Mesodermal cell (in vitro differentiated cells): ENCODE data around the gene TOM1. TPM values are rescaled to one million over a fixed set of nuclear protein-coding genes. Genes with fewer than 3 reads are reported as not detected.

Experiments used
- H3K27ac ChIP-seq: 2 replicates; pipeline ENCODE4 v1.7.0; 2013; ENCODE audit warnings: mild to moderate bottlenecking, low read depth, low read length, moderate library complexity; ENCODE audit not compliant: severe bottlenecking
- H3K36me3 ChIP-seq: 2 replicates; pipeline ENCODE4 v1.7.1; 2013; ENCODE audit warnings: mild to moderate bottlenecking, low read length, moderate library complexity; ENCODE audit not compliant: control insufficient read depth, insufficient read depth
- H3K4me1 ChIP-seq: one replicate; pipeline ENCODE4 v1.7.1; 2013; ENCODE audit warnings: mild to moderate bottlenecking, low read length; ENCODE audit not compliant: insufficient read depth, control insufficient read depth, poor library complexity, severe bottlenecking
- H3K4me3 ChIP-seq: 2 replicates; pipeline ENCODE4 v1.7.0; 2013; ENCODE audit warnings: low read length, control low read depth, mild to moderate bottlenecking; ENCODE audit not compliant: insufficient read depth, poor library complexity, severe bottlenecking; ENCODE audit errors: extremely low read depth
- H3K9me3 ChIP-seq: 2 replicates; pipeline ENCODE4 v1.7.1; 2013; ENCODE audit warnings: mild to moderate bottlenecking, low read length, moderate library complexity; ENCODE audit not compliant: control insufficient read depth
- WGBS, 2 experiments: methylation state at CpG; one replicate each; pipeline ENCODE4 v1.1.5; 2013; ENCODE audit warnings: missing lambda C conversion rate in 2 of 2; ENCODE audit not compliant: insufficient coverage in 2 of 2; 5-methylcytosine and 5-hydroxymethylcytosine counted together
- polyA plus RNA-seq, 2 experiments: library from polyadenylated mRNA; stranded (reverse); fragments of 50-300 nt; gene quantifications; one replicate each; pipeline ENCODE4 v1.2.3, GENCODE V29; 2013

Gene TOM1
- 21.8 TPM for polyA plus RNA-seq (2013, experiment 1 of 2)
- polyA plus RNA-seq (2013, experiment 2 of 2) = 21.7 TPM

GRCh38 chr22:35299673-35300499, at the start of gene TOM1:
Gene TOM1 (plus strand): TSS chr22:35299894. CDS start chr22:35299929, 35 bp downstream.
- Histone ChIP-seq H3K27ac (peak within 1 kb of the TSS; percentile 95), H3K4me1 (peaks cover 22% of the 10 kb centered on the region), H3K9me3 (no peaks in the 10 kb centered on the region), H3K36me3 (peaks cover 20% of the 10 kb centered on the region), H3K4me3 (peak within 1 kb of the TSS; percentile 71)
- WGBS, 2 experiments = 0% methylated on average over 59 to 60 of the region's 64 CpGs

- 89 to 100% methylated on average over 3 to 4 of the region's 4 CpGs for WGBS, 2 experiments
- H3K4me3 ChIP-seq = no peak overlapping the region
- no peaks in the 10 kb centered on the region for H3K36me3 ChIP-seq
- H3K9me3 ChIP-seq = no peaks in the 10 kb centered on the region
- H3K27ac ChIP-seq = no peak overlapping the region
- no peaks in the 10 kb centered on the region for H3K4me1 ChIP-seq
These were observed 49.5 kb upstream of the TOM1 start for GRCh38 chr22:35250156-35250555.

- Histone ChIP-seq H3K4me3 (no peak overlapping the region), H3K9me3 (no peaks in the 10 kb centered on the region), H3K4me1 (peaks cover 2% of the 10 kb centered on the region), H3K36me3 (peaks cover 2% of the 10 kb centered on the region), H3K27ac (no peak overlapping the region)
- 94 to 100% methylated on average over 2 of the region's 2 CpGs for WGBS, 2 experiments
These were observed 45.7 kb upstream of the TOM1 start for GRCh38 chr22:35253946-35254345.

- 8% methylated on average over 3 of the region's 3 CpGs; no CpG with 5 or more reads in 1 of the 2 experiments for WGBS, 2 experiments
- Histone ChIP-seq H3K4me3 (peak overlapping the region; percentile 87), H3K27ac (peak overlapping the region; percentile 13), H3K9me3 (no peaks in the 10 kb centered on the region), H3K4me1 (peaks cover 2% of the 10 kb centered on the region), H3K36me3 (peaks cover 21% of the 10 kb centered on the region)
These were observed 42.7 kb upstream of the TOM1 start for GRCh38 chr22:35257002-35257320.

GRCh38 chr22:35257321-35258190, 42.1 kb upstream of the TOM1 start, which contains the start of gene HMGXB4:
Gene HMGXB4 (plus strand): TSS chr22:35257493. CDS start chr22:35262391, 4,898 bp downstream.
- 0% methylated on average over 53 to 65 of the region's 84 CpGs for WGBS, 2 experiments
- peaks cover 2% of the 10 kb centered on the region for H3K4me1 ChIP-seq
- H3K9me3 ChIP-seq = no peaks in the 10 kb centered on the region
- peak within 1 kb of the TSS; percentile 96 for H3K27ac ChIP-seq
- H3K36me3 ChIP-seq = peaks cover 27% of the 10 kb centered on the region
- peak within 1 kb of the TSS; percentile 87 for H3K4me3 ChIP-seq

- Histone ChIP-seq H3K4me3 (peak overlapping the region; percentile 87), H3K36me3 (peaks cover 35% of the 10 kb centered on the region), H3K9me3 (no peaks in the 10 kb centered on the region), H3K27ac (peak overlapping the region; percentile 96), H3K4me1 (peaks cover 2% of the 10 kb centered on the region)
- 30 to 37% methylated on average over 15 to 18 of the region's 23 CpGs for WGBS, 2 experiments
These were observed 41.3 kb upstream of the TOM1 start for GRCh38 chr22:35258191-35258988.

GRCh38 chr22:35264986-35265385, 34.7 kb upstream of the TOM1 start:
- Histone ChIP-seq H3K4me1 (no peaks in the 10 kb centered on the region), H3K36me3 (peaks cover 88% of the 10 kb centered on the region), H3K4me3 (no peak overlapping the region), H3K27ac (no peak overlapping the region), H3K9me3 (no peaks in the 10 kb centered on the region)
- 93 to 100% methylated on average over 6 to 7 of the region's 7 CpGs for WGBS, 2 experiments

- Histone ChIP-seq H3K4me3 (no peak overlapping the region), H3K27ac (no peak overlapping the region), H3K9me3 (no peaks in the 10 kb centered on the region), H3K36me3 (peaks cover 96% of the 10 kb centered on the region), H3K4me1 (no peaks in the 10 kb centered on the region)
- 100% methylated on average over 2 of the region's 3 CpGs for WGBS, 2 experiments
These were observed 33.4 kb upstream of the TOM1 start for GRCh38 chr22:35266277-35266676.

- Histone ChIP-seq H3K4me1 (no peaks in the 10 kb centered on the region), H3K27ac (no peak overlapping the region), H3K9me3 (no peaks in the 10 kb centered on the region), H3K4me3 (no peak overlapping the region), H3K36me3 (peaks cover 97% of the 10 kb centered on the region)
- WGBS, 2 experiments = 90 to 98% methylated on average over 3 of the region's 3 CpGs
These were observed 30.1 kb upstream of the TOM1 start for GRCh38 chr22:35269630-35270029.
